IPS-NIHi11 (cell line): ENCODE data around the gene CDH11.

Source experiments
- DNase-seq: peaks from one replicate; pipeline ENCODE4 v3.0.0; 2012; ENCODE audit warnings: mixed read lengths, low spot score

Gene CDH11

GRCh38 chr16:65121870-65122723 lies at the start of gene CDH11:
Gene CDH11, minus strand, starts transcription at chr16:65122063. Its CDS starts 117,194 bp downstream, at chr16:65004869.
- peak; percentile 57 for DNase-seq

GRCh38 chr16:65154321-65154720 lies 32.5 kb upstream of the CDH11 start:
- peak; percentile 50 for DNase-seq

- DNase-seq: no peak
These were observed 31.7 kb upstream of the CDH11 start for GRCh38 chr16:65153365-65154105.

- no peak for DNase-seq
These were observed 26.9 kb upstream of the CDH11 start for GRCh38 chr16:65148804-65149203.

- no peak for DNase-seq
These were observed 20.4 kb upstream of the CDH11 start for GRCh38 chr16:65142276-65142675.

GRCh38 chr16:65136681-65137080 lies 14.8 kb upstream of the CDH11 start:
- DNase-seq: no peak

GRCh38 chr16:65126845-65127624 lies 5.2 kb upstream of the CDH11 start:
- DNase-seq: no peak

- DNase-seq: no peak
These were observed 4.0 kb upstream of the CDH11 start for GRCh38 chr16:65125871-65126270.

- DNase-seq: no peak
These were observed 3.5 kb upstream of the CDH11 start for GRCh38 chr16:65125322-65125721.

GRCh38 chr16:65124596-65124995 lies 2.7 kb upstream of the CDH11 start:
- DNase-seq: no peak

GRCh38 chr16:65124212-65124548 lies 2.3 kb upstream of the CDH11 start:
- no peak for DNase-seq

- no peak for DNase-seq
These were observed 1.7 kb upstream of the CDH11 start for GRCh38 chr16:65123396-65124211.

GRCh38 chr16:65122724-65123395 lies 997 bp upstream of the CDH11 start:
- peak; percentile 14 for DNase-seq

GRCh38 chr16:65120831-65121721 lies 787 bp downstream of the CDH11 start:
- DNase-seq: peak; percentile 17

- DNase-seq: no peak
These were observed 1.4 kb downstream of the CDH11 start for GRCh38 chr16:65120461-65120830.

GRCh38 chr16:65119901-65120401 lies 1.9 kb downstream of the CDH11 start:
- DNase-seq: no peak

GRCh38 chr16:65119435-65119834 lies 2.4 kb downstream of the CDH11 start:
- no peak for DNase-seq

GRCh38 chr16:65118871-65119270 lies 3.0 kb downstream of the CDH11 start:
- DNase-seq: no peak

- peak; percentile 66 for DNase-seq
These were observed 3.9 kb downstream of the CDH11 start for GRCh38 chr16:65117811-65118448.
